HL-60 (cell line): ENCODE results near the gene PPME1.

ENCODE experiments used
- TF ChIP-seq, protein P1 (sequence below): IDR thresholded peaks from 2 replicates; pipeline ENCODE4 v1.6.1; 2012; ENCODE audit warnings: low read depth; ENCODE audit not compliant: insufficient replicate concordance
- TF ChIP-seq, protein P2 (sequence below): IDR thresholded peaks from one replicate; pipeline ENCODE4 v1.5.1; 2011; ENCODE audit warnings: low read length, control low read depth, inconsistent platforms; ENCODE audit not compliant: insufficient read depth

DNA sequence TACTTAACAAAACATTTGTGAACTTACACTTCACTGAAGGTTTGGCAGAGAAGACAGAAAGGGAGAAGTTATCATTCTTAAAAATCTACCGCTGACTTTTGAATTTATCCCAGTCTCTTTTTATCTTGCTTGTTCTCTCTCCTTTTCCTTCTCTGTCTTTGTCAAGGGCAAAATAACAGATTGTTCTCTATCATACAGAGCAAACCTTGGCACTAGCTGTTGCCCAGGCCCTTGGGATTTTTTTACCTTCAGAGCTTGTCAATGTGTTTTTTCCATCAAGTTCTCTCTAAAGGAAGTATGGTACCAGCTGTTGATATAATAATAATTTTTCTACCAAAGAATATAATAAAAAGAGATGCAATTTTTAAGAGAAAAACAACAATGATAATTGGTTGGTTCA, 67.2 kb downstream of the PPME1 start:
- TF ChIP-seq, protein P1, sequence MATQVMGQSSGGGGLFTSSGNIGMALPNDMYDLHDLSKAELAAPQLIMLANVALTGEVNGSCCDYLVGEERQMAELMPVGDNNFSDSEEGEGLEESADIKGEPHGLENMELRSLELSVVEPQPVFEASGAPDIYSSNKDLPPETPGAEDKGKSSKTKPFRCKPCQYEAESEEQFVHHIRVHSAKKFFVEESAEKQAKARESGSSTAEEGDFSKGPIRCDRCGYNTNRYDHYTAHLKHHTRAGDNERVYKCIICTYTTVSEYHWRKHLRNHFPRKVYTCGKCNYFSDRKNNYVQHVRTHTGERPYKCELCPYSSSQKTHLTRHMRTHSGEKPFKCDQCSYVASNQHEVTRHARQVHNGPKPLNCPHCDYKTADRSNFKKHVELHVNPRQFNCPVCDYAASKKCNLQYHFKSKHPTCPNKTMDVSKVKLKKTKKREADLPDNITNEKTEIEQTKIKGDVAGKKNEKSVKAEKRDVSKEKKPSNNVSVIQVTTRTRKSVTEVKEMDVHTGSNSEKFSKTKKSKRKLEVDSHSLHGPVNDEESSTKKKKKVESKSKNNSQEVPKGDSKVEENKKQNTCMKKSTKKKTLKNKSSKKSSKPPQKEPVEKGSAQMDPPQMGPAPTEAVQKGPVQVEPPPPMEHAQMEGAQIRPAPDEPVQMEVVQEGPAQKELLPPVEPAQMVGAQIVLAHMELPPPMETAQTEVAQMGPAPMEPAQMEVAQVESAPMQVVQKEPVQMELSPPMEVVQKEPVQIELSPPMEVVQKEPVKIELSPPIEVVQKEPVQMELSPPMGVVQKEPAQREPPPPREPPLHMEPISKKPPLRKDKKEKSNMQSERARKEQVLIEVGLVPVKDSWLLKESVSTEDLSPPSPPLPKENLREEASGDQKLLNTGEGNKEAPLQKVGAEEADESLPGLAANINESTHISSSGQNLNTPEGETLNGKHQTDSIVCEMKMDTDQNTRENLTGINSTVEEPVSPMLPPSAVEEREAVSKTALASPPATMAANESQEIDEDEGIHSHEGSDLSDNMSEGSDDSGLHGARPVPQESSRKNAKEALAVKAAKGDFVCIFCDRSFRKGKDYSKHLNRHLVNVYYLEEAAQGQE = no peak
- TF ChIP-seq, protein P2, sequence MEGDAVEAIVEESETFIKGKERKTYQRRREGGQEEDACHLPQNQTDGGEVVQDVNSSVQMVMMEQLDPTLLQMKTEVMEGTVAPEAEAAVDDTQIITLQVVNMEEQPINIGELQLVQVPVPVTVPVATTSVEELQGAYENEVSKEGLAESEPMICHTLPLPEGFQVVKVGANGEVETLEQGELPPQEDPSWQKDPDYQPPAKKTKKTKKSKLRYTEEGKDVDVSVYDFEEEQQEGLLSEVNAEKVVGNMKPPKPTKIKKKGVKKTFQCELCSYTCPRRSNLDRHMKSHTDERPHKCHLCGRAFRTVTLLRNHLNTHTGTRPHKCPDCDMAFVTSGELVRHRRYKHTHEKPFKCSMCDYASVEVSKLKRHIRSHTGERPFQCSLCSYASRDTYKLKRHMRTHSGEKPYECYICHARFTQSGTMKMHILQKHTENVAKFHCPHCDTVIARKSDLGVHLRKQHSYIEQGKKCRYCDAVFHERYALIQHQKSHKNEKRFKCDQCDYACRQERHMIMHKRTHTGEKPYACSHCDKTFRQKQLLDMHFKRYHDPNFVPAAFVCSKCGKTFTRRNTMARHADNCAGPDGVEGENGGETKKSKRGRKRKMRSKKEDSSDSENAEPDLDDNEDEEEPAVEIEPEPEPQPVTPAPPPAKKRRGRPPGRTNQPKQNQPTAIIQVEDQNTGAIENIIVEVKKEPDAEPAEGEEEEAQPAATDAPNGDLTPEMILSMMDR = no peak
